GM21360 (cell line): Measurements from ENCODE around the gene CCSAP.
"Not testable (repeated sequence)": the region's sequence is repeated elsewhere in the genome, so short reads cannot be mapped to it uniquely, and the experiment has no call there.

Experiments used
- ATAC-seq: cut with Tn5 transposase; IDR thresholded peaks from one replicate; pipeline ENCODE4 v1.9.1; 2021; ENCODE audit warnings: mild to moderate bottlenecking, moderate library complexity; ENCODE audit not compliant: unreplicated experiment

CCSAP gene

GRCh38 chr1:229364207-229365065 lies 21.6 kb upstream of the CCSAP start:
- no peak for ATAC-seq

GRCh38 chr1:229363723-229364122 lies 20.9 kb upstream of the CCSAP start:
- no peak for ATAC-seq

DNA sequence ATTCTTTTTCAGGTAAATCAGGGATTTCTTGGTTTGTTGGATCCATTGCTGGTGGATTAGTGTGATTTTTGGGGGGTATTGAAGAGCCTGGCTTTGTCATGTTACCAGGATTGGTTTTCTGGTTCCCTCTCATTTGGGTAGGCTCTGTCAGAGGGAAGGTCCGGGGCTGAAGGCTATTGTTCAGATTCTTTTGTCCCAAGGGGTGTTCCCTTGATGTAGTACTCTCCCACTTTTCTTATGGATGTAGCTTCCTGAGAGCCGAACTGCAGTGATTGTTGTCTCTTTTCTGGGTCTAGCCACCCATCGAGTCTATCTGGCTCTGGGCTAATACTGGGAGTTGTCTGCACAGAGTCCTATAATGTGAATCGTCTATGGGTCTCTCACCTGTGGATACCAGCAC lies 17.6 kb upstream of the CCSAP start:
- no peak for ATAC-seq

- ATAC-seq = no peak
These were observed 12.8 kb upstream of the CCSAP start for GRCh38 chr1:229355661-229356060.

DNA sequence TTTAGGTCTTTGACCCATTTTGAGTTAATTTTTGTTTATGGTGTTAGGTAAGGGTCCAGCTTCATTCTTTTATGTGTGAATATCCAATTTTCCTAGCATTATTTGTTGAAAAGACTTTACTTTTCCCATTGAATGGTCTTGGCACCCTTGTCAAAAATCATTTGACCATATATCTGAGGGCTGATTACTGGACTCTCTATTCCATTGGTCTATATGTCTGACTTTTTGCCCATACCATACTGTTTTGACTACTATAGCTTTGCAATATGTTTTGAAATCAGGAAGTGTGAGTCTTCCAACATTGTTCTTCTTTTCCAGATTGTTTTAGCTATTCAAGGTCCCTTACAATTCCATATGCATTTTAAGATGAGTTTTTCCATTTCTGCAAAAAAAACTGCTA lies 11.4 kb upstream of the CCSAP start:
- ATAC-seq = no peak

- no peak for ATAC-seq
These were observed 10.1 kb upstream of the CCSAP start for GRCh38 chr1:229352975-229353374.

GRCh38 chr1:229349463-229350385 lies 6.9 kb upstream of the CCSAP start:
- no peak for ATAC-seq

DNA sequence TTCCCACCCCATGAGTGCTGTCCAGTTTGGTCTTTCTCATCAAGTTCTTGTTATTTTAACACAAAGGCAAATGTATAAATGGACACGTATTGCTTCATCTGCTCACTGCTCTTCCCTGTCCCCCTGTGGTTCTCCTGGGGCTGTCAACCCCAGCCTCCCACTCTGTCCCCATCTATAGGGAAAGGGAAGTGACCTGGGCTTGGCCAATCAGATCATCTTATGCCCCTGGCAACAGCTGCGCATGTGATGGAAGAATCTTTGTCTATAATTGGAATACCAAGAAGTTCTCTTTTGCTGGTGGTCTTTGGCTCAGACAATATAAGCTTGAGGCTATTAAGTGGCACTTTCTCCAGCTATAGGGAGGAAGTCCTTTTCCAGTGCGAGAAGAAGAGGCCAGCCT lies 4.7 kb upstream of the CCSAP start:
- no peak for ATAC-seq

- ATAC-seq = no peak
These were observed 2.3 kb upstream of the CCSAP start for GRCh38 chr1:229344937-229345684.

DNA sequence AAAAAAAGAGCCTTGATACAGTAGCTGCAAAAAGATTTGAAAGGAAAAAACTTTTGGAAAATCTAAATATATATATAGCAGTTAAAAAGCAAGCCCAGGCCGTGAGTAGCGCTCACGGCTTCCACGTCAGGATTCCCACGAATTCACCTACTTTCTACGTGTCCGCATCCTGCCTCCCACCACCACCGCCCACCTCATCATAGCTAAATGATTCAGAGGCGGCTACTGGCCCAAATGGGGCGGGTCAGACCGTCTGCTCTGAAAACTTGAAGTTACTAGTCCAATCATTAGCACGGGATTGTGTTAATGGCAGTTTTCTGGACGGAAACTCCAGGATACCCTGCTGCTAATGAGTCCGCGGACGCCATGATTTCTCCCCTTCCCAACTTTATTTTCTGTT lies 1.3 kb upstream of the CCSAP start:
- ATAC-seq = no peak

DNA sequence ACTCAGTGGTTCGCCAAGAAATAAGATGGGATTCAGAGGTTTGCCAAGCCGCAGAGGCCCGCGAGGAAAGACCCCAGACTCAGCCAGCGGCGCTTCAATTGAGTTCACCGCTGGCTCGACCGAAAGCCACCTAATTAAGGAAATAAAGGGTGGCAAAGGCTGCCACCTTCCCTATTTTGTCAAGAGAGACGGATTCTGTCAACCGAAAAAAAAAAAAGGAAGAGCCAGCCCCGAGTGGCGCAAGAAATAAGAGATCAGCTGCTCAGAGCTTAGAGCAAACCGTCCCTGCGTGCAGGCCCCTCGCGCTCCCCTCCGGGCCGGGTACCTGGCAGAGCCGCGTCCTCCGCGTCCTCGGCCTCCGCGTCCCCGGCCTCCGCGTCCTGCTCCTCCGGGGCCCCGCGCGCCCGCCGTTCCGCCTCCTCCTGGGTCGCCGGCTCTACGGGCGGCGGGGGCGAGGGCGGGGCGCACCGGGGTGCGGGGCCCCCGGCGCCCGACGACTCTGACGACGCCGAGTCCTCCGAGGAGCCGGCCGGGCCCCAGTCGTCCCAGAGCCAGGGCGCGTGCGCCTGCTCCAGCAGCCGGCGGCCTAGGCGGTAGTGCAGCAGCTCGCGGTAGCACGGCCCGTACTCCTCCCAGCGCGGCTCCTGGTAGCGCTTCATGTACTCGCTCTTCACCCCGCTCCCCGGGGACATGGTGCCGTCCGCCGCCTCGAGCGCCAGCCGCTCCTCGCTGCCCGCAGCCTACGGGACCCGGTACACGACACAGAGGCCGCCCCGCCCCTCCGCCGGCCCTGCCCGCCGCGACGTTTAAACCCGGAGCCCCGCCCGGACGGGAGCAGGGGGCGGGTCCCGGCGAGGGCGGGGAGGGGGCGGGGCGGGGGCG lies 832 bp downstream of the CCSAP start:
- ATAC-seq = peak; percentile 59

- no peak for ATAC-seq
These were observed 2.4 kb downstream of the CCSAP start for GRCh38 chr1:229340496-229340895.

- ATAC-seq = no peak
These were observed 3.3 kb downstream of the CCSAP start for GRCh38 chr1:229339520-229339919.

- no peak for ATAC-seq
These were observed 3.8 kb downstream of the CCSAP start for GRCh38 chr1:229339086-229339485.

DNA sequence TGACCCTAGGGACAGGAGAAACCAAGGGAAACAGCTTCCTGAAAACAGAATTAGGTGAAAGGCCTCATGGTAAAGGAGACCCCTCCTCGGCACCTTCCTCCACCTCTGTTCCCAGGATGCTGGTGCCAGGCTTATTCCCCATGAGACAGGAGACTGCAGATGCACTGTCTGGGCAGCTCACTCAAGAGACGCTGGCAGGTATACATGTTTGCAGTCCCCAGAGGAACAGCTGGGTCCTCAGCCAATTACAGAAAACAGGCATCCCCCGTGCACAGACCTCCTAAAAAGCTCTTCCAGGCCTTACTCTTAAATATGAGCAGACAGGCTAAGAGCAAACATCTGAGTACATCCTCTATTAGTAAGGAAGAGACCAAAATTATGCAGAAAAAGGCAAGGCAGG lies 6.5 kb downstream of the CCSAP start:
- no peak for ATAC-seq

DNA sequence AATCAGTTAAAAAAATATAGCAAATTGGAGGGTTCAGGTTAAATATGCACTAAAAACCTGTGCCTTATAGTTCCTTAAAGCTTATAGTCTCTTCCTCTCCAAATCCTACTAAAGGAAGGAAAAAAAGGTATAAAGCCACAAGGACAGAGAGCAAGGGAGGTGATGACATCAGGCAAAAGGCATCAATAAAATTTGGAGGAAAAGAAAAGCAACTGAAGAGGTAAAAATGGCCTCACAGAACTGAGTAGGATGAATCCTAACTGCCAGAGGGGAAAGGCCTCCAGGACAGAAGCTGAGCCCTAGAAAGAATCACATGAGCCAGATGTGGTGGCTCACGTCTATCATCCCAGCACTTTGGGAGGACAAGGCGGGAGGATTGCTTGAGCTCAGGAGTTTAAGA lies 8.1 kb downstream of the CCSAP start:
- no peak for ATAC-seq

GRCh38 chr1:229334269-229334668 lies 8.6 kb downstream of the CCSAP start:
- ATAC-seq = no peak

DNA sequence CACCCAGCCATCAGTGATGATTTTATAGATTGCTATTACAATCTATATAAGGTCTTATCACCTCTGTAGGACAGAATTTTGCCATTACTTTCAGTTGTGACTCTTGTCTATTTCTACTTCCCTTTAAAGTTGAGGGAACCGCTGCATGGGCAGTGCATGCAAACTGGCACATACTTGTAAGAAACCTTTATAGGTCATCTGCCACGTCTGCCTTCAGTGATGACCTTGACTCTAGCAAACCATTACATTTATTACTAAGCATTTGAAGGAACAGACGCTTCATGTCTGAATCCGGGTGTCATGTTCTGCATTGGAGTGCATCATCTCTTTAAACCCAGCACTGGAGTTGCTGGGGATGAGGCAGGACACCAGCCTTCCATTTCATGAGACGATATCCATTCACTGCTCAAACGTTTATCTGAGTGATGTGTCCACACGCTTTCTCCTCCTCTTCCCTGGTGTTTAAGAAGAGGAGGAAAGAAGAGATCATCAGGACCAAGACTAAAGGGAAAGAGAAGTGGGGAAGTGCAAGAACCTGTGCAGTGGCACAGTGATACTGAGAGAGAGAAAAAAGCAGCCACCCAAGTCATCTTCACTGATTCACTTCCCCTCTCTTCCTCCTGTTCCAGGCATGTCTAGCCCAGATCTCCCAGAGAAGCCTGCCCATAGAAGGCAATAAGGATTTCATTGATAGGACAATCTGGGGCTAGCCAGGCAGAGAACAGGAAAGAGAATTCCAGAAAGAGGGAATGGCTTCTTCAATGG lies 14.1 kb downstream of the CCSAP start:
- ATAC-seq = no peak

- not testable (repeated sequence) for ATAC-seq
These were observed 15.1 kb downstream of the CCSAP start for GRCh38 chr1:229327765-229328164.
